PC-3 (cell line): ENCODE data around the gene ACVRL1.
A peak's percentile ranks its signal among the peaks of the same experiment; 100 is the strongest.

ENCODE experiments used
- CTCF ChIP-seq: fragments of 300-600 bp; sonication (generic); conservative IDR thresholded peaks from 2 replicates; pipeline ENCODE4 v1.5.1; 2017; ENCODE audit warnings: antibody characterized with exemption, low read depth, mild to moderate bottlenecking, low read length
- EZH2 ChIP-seq: fragments of 300-600 bp; sonication (generic); IDR thresholded peaks from one replicate; pipeline ENCODE4 v1.6.1; 2017; ENCODE audit warnings: antibody characterized with exemption, mild to moderate bottlenecking, low read length; ENCODE audit not compliant: unreplicated experiment
- EZH2phosphoT487 ChIP-seq: fragments of 300-600 bp; sonication (generic); IDR thresholded peaks from 2 replicates; pipeline ENCODE4 v1.6.1; 2018; ENCODE audit warnings: mild to moderate bottlenecking, antibody characterized with exemption, low read length, borderline replicate concordance

- TF ChIP-seq CTCF, result peak; percentile 65
- TF ChIP-seq EZH2, result no peak
- no peak for TF ChIP-seq EZH2phosphoT487
These were observed 15.5 kb upstream of the ACVRL1 start for GRCh38 chr12:51891843-51892242.
